ENCODE results near the gene OBP2B. TPM values are rescaled to one million over a fixed set of nuclear protein-coding genes. Genes with fewer than 3 reads are reported as not detected.
"Not testable (repeated sequence)": the region's sequence is repeated elsewhere in the genome, so short reads cannot be mapped to it uniquely, and the experiment has no call there.

The OBP2B gene
- total RNA-seq, 4 donors from 2014 or later = 2.6 to 11.7 (median 7.1) TPM

- WGBS = 38% methylated on average over 17 of the region's 17 CpGs
- Histone ChIP-seq H3K4me3 (no peak overlapping the region), H3K27me3 (no peaks in the 10 kb centered on the region), H3K9me3 (no peaks in the 10 kb centered on the region), H3K4me1 (peaks cover 28% of the 10 kb centered on the region), H3K27ac (peak overlapping the region; percentile 81), H3K36me3 (no peaks in the 10 kb centered on the region)
- no peak for DNase-seq (ENCODE audit: low spot score in 2 of 2)
- no peak for TF ChIP-seq POLR2A (IDR thresholded peaks at IDR 0.05)
Observed at GRCh38 chr9:133237035-133237731, 28.1 kb upstream of the OBP2B start.

- Histone ChIP-seq H3K27ac (peak overlapping the region; percentile 65), H3K4me1 (peaks cover 28% of the 10 kb centered on the region)
- not testable (repeated sequence) for H3K9me3 ChIP-seq; H3K36me3 ChIP-seq; H3K4me3 ChIP-seq; DNase-seq (ENCODE audit: low spot score in 2 of 2); H3K27me3 ChIP-seq
- 72% methylated on average over 12 of the region's 19 CpGs for WGBS
Observed at GRCh38 chr9:133236291-133237034, 27.4 kb upstream of the OBP2B start.

- 89% methylated on average over 4 of the region's 11 CpGs for WGBS
- TF ChIP-seq POLR2AphosphoS5 (IDR thresholded peaks at IDR 0.05) (no peak), CTCF (IDR thresholded peaks at IDR 0.05) (no peak), POLR2A (IDR thresholded peaks at IDR 0.05) (no peak), EP300 (IDR thresholded peaks at IDR 0.05) (no peak)
Observed at GRCh38 chr9:133235549-133236222, 26.6 kb upstream of the OBP2B start.

GRCh38 chr9:133234577-133235322 lies 25.7 kb upstream of the OBP2B start:
- no peak for DNase-seq (ENCODE audit: low spot score in 2 of 2)
- H3K4me1 ChIP-seq = peaks cover 28% of the 10 kb centered on the region
- H3K27me3 ChIP-seq = no peaks in the 10 kb centered on the region
- no peaks in the 10 kb centered on the region for H3K9me3 ChIP-seq
- 92% methylated on average over 20 of the region's 31 CpGs for WGBS
- no peaks in the 10 kb centered on the region for H3K36me3 ChIP-seq
- no peak overlapping the region for H3K27ac ChIP-seq
- TF ChIP-seq CTCF (IDR thresholded peaks at IDR 0.05) (no peak), POLR2A (IDR thresholded peaks at IDR 0.05) (no peak), EP300 (IDR thresholded peaks at IDR 0.05) (no peak), POLR2AphosphoS5 (IDR thresholded peaks at IDR 0.05) (no peak)
- no peak overlapping the region for H3K4me3 ChIP-seq

More at GRCh38 chr9:133235549-133236222, 26.6 kb upstream of the OBP2B start:
- peaks cover 28% of the 10 kb centered on the region for H3K4me1 ChIP-seq
- H3K4me3 ChIP-seq = no peak overlapping the region
- no peaks in the 10 kb centered on the region for H3K9me3 ChIP-seq
- H3K27me3 ChIP-seq = no peaks in the 10 kb centered on the region
- no peak overlapping the region for H3K27ac ChIP-seq
- H3K36me3 ChIP-seq = no peaks in the 10 kb centered on the region
- no peak for DNase-seq (ENCODE audit: low spot score in 2 of 2)

- WGBS = 75% methylated on average over 22 of the region's 32 CpGs
- H3K27me3 ChIP-seq = no peaks in the 10 kb centered on the region
- TF ChIP-seq CTCF (IDR thresholded peaks at IDR 0.05) (no peak), POLR2AphosphoS5 (IDR thresholded peaks at IDR 0.05) (no peak), EP300 (IDR thresholded peaks at IDR 0.05) (no peak), POLR2A (IDR thresholded peaks at IDR 0.05) (no peak)
- no peak overlapping the region for H3K27ac ChIP-seq
- H3K4me3 ChIP-seq = no peak overlapping the region
- H3K4me1 ChIP-seq = peaks cover 22% of the 10 kb centered on the region
- no peaks in the 10 kb centered on the region for H3K36me3 ChIP-seq
- DNase-seq (ENCODE audit: low spot score in 2 of 2) = no peak
- no peaks in the 10 kb centered on the region for H3K9me3 ChIP-seq
Observed at GRCh38 chr9:133233681-133234432, 24.8 kb upstream of the OBP2B start.

- WGBS = 79% methylated on average over 24 of the region's 24 CpGs
- not testable (repeated sequence) for H3K36me3 ChIP-seq; H3K4me1 ChIP-seq; H3K9me3 ChIP-seq; H3K27me3 ChIP-seq; H3K4me3 ChIP-seq; DNase-seq (ENCODE audit: low spot score in 2 of 2); H3K27ac ChIP-seq
Observed at GRCh38 chr9:133231934-133232568, 23.0 kb upstream of the OBP2B start.

- H3K27me3 ChIP-seq; DNase-seq (ENCODE audit: low spot score in 2 of 2); H3K9me3 ChIP-seq; H3K4me3 ChIP-seq; H3K4me1 ChIP-seq; H3K27ac ChIP-seq; H3K36me3 ChIP-seq: not testable (repeated sequence)
- WGBS = 90% methylated on average over 7 of the region's 7 CpGs
Observed at GRCh38 chr9:133230514-133230913, 21.5 kb upstream of the OBP2B start.

All from suprapubic skin (tissue), 4 donors.